B cell (primary cell): ENCODE results near the gene RERE. TPM values are rescaled to one million over a fixed set of nuclear protein-coding genes. Genes with fewer than 3 reads are reported as not detected.

Source experiments
- ATAC-seq: fragments of 200-7000 bp; cut with Tn5 transposase; one replicate; pipeline ENCODE4 v1.10.0; 2021; ENCODE audit warnings: low read depth, mild to moderate bottlenecking, moderate number of reproducible peaks, moderate library complexity
- CTCF ChIA-PET: fragments of 350-600 bp; sonication (Branson Sonifier 250); formaldehyde crosslinking; loops from one replicate; lab custom pipeline; 2021; ENCODE audit warnings: antibody characterized with exemption, inconsistent platforms; lab: Charles Lee
- POLR2A ChIA-PET: fragments of 350-600 bp; sonication (Branson Sonifier 250); formaldehyde crosslinking; loops from one replicate; lab custom pipeline; 2021; ENCODE audit warnings: antibody characterized with exemption; lab: Charles Lee
- DNase-seq: peaks from one replicate; pipeline ENCODE4 v3.0.0; 2013
- H2AFZ ChIP-seq: 2 replicates; pipeline ENCODE4 v1.6.1; 2012; ENCODE audit warnings: mild to moderate bottlenecking, low read depth, low read length; ENCODE audit not compliant: insufficient read depth, poor library complexity, severe bottlenecking
- H3K27ac ChIP-seq, 2 donors: 1 replicate in 1 of 2; 2 replicates in 1 of 2; pipeline ENCODE4 v1.5.1; 2012 to 2013; ENCODE audit warnings: low read length in 2 of 2, mild to moderate bottlenecking in 2 of 2, moderate library complexity in 1 of 2
- H3K27me3 ChIP-seq, 4 experiments: fragments of 200-600 bp in 1 of 4; sonication (generic) in 1 of 4; replicated peaks in 1 of 4; 1 replicate in 2 of 4; 2 replicates in 2 of 4; pipeline versions ENCODE4 v1.6.1 to v1.7.0; 2013 to 2016; ENCODE audit warnings: low read length in 3 of 4, mild to moderate bottlenecking in 2 of 4, mixed read lengths in 1 of 4, moderate library complexity in 1 of 4; ENCODE audit not compliant: insufficient read depth in 4 of 4, control insufficient read depth in 3 of 4; ENCODE audit errors: control extremely low read depth in 1 of 4
- H3K36me3 ChIP-seq, 2 experiments: replicated peaks in 1 of 2; 1 replicate in 1 of 2; 2 replicates in 1 of 2; pipeline versions ENCODE4 v1.6.1 to v1.7.1; 2013; ENCODE audit warnings: low read length in 1 of 2; ENCODE audit not compliant: insufficient read depth in 2 of 2, control insufficient read depth in 1 of 2; ENCODE audit errors: control extremely low read depth in 1 of 2, extremely low read depth in 1 of 2
- H3K4me1 ChIP-seq, 2 donors: fragments of 200-600 bp in 1 of 2; sonication (generic) in 1 of 2; 1 replicate in 1 of 2; 2 replicates in 1 of 2; pipeline versions ENCODE4 v1.5.1 to v1.6.1; 2013 to 2017; ENCODE audit warnings: low read length in 2 of 2; ENCODE audit not compliant: control insufficient read depth in 2 of 2, insufficient read depth in 2 of 2
- H3K4me2 ChIP-seq: replicated peaks from 2 replicates; pipeline ENCODE3; 2012; ENCODE audit warnings: mild to moderate bottlenecking, low read depth, low read length; ENCODE audit not compliant: poor library complexity, severe bottlenecking
- H3K4me3 ChIP-seq, 5 experiments: fragments of 200-600 bp in 1 of 5; sonication (generic) in 1 of 5; 1 replicate in 3 of 5; 2 replicates in 2 of 5; pipeline versions ENCODE4 v1.5.1 to v1.7.0; 2011 to 2016; ENCODE audit warnings: low read length in 4 of 5, mild to moderate bottlenecking in 4 of 5, low read depth in 2 of 5, control low read depth in 1 of 5, moderate library complexity in 1 of 5; ENCODE audit not compliant: insufficient read depth in 1 of 5; ENCODE audit errors: control extremely low read depth in 1 of 5, extremely low read depth in 1 of 5
- H3K79me2 ChIP-seq: fragments of 200-600 bp; sonication (generic); one replicate; pipeline ENCODE4 v1.6.0; 2016; ENCODE audit warnings: low read length; ENCODE audit not compliant: control insufficient read depth, insufficient read depth
- H3K9ac ChIP-seq: fragments of 200-600 bp; sonication (generic); 2 replicates; pipeline ENCODE4 v1.6.1; 2017; ENCODE audit warnings: mild to moderate bottlenecking, low read length, moderate library complexity
- H3K9me3 ChIP-seq, 3 donors: one replicate each; pipeline versions ENCODE4 v1.6.1 to v1.7.1; 2013; ENCODE audit warnings: low read length in 2 of 3; ENCODE audit not compliant: control insufficient read depth in 2 of 3, insufficient read depth in 1 of 3; ENCODE audit errors: control extremely low read depth in 1 of 3
- H4K20me1 ChIP-seq: 2 replicates; pipeline ENCODE4 v1.6.0; 2012; ENCODE audit warnings: mild to moderate bottlenecking, low read length; ENCODE audit not compliant: insufficient read depth, control insufficient read depth, poor library complexity, severe bottlenecking
- H3K27ac Mint-ChIP-seq: one replicate; pipeline ENCODE4 v1.8.0; 2021; ENCODE audit warnings: mixed read lengths
- H3K27me3 Mint-ChIP-seq: one replicate; pipeline ENCODE4 v1.8.0; 2021; ENCODE audit warnings: mixed read lengths
- H3K4me1 Mint-ChIP-seq: one replicate; pipeline ENCODE4 v1.8.0; 2021; ENCODE audit warnings: mixed read lengths
- H3K4me3 Mint-ChIP-seq: one replicate; pipeline ENCODE4 v1.8.0; 2021; ENCODE audit warnings: mixed read lengths
- H3K9me3 Mint-ChIP-seq: one replicate; pipeline ENCODE4 v1.8.0; 2022; ENCODE audit warnings: mixed read lengths; ENCODE audit not compliant: insufficient read depth
- EZH2 ChIP-seq: IDR thresholded peaks from 2 replicates; pipeline ENCODE4 v1.6.1; 2012; ENCODE audit warnings: borderline replicate concordance, low read depth, mild to moderate bottlenecking, moderate library complexity, low read length; ENCODE audit not compliant: insufficient read depth, poor library complexity, severe bottlenecking
- WGBS: methylation state at CpG from one replicate; pipeline ENCODE4 v1.1.5; 2013; ENCODE audit warnings: missing lambda C conversion rate; ENCODE audit not compliant: insufficient coverage; 5-methylcytosine and 5-hydroxymethylcytosine counted together
- intact Hi-C: fragments of 100-400 bp; cut with micrococcal nuclease; formaldehyde crosslinking; loops from one replicate; pipeline ENCODE4 v1.10.0; 2022
- polyA plus RNA-seq: library from polyadenylated mRNA; depleted of rRNA; stranded (reverse); fragments of >200 nt; gene quantifications from 2 replicates; pipeline ENCODE4 v1.2.3, GENCODE V29; 2012
- total RNA-seq, 2 donors: library from RNA; stranded (reverse); fragments of 120-200 nt in 1 of 2; gene quantifications; 1 replicate in 1 of 2; 2 replicates in 1 of 2; pipeline versions ENCODE4 v1.2.3 to v1.2.4, GENCODE V29; 2013 to 2022
- TF ChIP-seq, protein P1 (sequence below): fragments of 200-600 bp; IDR thresholded peaks from one replicate; pipeline ENCODE4 v1.8.0; 2022; ENCODE audit warnings: antibody characterized with exemption, mild to moderate bottlenecking

Gene RERE
- total and polyA plus RNA-seq, 2 donors (not counting 1 experiment from before 2014, with no cell fraction given), result 27.3 to 132 TPM

DNA sequence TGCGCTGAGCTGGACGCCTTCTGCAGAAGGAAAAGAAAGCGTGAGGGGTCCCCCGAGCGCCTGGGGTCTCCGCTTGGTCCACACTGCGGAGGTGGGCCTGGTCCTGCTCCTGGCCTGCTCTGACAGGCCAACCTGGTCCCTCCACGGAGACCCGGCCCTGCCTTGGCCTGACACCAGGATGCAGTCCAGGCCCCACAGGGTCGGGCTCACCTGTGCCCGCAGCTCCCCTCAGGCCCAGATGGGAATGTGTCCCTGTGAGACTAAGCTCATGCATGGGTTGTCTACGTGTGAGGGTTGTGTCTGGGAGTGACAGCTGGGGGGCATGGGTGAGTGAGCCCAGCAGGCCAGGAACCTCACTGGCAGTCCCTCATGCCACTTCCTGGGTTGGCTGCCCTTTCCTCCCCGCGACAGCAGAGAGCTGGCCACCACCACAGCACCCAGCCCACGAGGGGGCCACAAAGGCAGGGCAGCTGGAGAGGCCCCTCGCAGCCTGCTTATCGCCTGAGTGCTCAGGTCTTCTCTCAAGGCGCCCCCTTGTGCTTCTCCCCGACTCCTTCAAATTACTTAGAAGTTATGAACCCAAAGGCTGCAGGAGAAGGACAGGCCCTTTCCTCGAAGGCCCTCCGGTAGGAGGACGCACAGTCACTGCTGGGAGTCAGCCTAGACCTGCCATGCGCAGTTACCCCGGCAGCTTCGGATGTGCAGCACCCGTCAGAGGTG lies 458.4 kb downstream of the RERE start:
- H3K27ac ChIP-seq, result no peak overlapping the region
- no peaks in the 10 kb centered on the region for H3K9me3 ChIP-seq
- H3K9ac ChIP-seq, result no peak overlapping the region
- no peaks in the 10 kb centered on the region for H3K4me1 ChIP-seq
- WGBS, result 87% methylated on average over 26 of the region's 26 CpGs
- ATAC-seq (no peak), DNase-seq (no peak)
- H3K27me3 Mint-ChIP-seq, result no peaks in the 10 kb centered on the region
- H2AFZ ChIP-seq, result no peak overlapping the region
- no peak overlapping the region for H3K4me2 ChIP-seq
- intact Hi-C loops, result no loop called here
- H3K4me3 ChIP-seq, result no peak overlapping the region
- no peaks in the 10 kb centered on the region for H3K9me3 Mint-ChIP-seq
- no peaks in the 10 kb centered on the region for H3K27me3 ChIP-seq
- ChIA-PET POLR2A (no interaction called here), CTCF (interaction anchor here (0.6 to 2.3 kb wide), 3 partner anchors 9 to 1789 kb away, joined by 3 to 6 read pairs (median 4); no protein-coding TSS in a partner anchor)
- no peak overlapping the region for H3K4me3 Mint-ChIP-seq
- peaks cover 4 to 95% of the 10 kb centered on the region in 2 experiments for H3K36me3 ChIP-seq
- no peaks in the 10 kb centered on the region for H3K4me1 Mint-ChIP-seq
- peaks cover 21% of the 10 kb centered on the region for H3K79me2 ChIP-seq
- H4K20me1 ChIP-seq, result peaks cover 83% of the 10 kb centered on the region
- H3K27ac Mint-ChIP-seq, result no peak overlapping the region
- no peak for TF ChIP-seq EZH2
- TF ChIP-seq, protein P1, sequence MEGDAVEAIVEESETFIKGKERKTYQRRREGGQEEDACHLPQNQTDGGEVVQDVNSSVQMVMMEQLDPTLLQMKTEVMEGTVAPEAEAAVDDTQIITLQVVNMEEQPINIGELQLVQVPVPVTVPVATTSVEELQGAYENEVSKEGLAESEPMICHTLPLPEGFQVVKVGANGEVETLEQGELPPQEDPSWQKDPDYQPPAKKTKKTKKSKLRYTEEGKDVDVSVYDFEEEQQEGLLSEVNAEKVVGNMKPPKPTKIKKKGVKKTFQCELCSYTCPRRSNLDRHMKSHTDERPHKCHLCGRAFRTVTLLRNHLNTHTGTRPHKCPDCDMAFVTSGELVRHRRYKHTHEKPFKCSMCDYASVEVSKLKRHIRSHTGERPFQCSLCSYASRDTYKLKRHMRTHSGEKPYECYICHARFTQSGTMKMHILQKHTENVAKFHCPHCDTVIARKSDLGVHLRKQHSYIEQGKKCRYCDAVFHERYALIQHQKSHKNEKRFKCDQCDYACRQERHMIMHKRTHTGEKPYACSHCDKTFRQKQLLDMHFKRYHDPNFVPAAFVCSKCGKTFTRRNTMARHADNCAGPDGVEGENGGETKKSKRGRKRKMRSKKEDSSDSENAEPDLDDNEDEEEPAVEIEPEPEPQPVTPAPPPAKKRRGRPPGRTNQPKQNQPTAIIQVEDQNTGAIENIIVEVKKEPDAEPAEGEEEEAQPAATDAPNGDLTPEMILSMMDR, result no peak

DNA sequence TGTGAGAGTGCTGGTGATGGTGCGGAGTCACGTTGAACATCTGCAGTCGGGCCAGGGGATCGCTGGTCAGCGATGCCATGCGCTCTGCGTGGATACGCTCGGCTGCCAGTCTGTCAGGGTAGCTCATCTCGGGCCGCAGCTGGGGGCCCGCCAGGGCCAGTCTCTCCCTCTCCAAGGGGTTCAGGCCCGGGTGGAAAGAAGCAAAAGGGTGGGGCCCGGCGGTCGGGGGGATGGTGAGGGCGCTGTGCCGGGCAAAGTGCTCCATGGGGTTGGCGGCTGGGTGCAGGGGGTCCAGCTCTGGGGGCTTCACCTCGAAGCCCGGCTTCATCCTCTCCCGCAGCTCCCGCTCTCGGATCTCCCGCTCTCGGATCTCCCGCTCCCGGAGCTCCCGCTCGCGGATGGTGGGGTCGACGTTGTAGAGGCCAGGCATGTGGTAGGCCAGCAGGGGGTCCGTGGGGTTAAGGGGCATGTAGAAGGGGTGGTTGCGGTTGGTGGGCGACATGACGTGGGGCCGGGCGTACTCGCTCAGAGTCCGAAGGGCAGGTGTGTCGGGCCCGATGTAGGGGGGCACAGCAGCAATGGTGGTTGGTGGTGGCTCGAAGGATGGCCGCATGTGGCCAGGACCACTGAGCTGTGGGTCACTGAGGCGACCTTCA lies 459.1 kb downstream of the RERE start:
- Mint-ChIP-seq H3K27me3 (no peaks in the 10 kb centered on the region), H3K27ac (no peak overlapping the region), H3K4me1 (no peaks in the 10 kb centered on the region), H3K4me3 (no peak overlapping the region), H3K9me3 (no peaks in the 10 kb centered on the region)
- Histone ChIP-seq H3K4me3 (no peak overlapping the region), H2AFZ (no peak overlapping the region), H3K9me3 (no peaks in the 10 kb centered on the region), H3K9ac (no peak overlapping the region), H3K4me1 (no peaks in the 10 kb centered on the region), H3K27me3 (no peaks in the 10 kb centered on the region), H3K27ac (no peak overlapping the region), H4K20me1 (peaks cover 76% of the 10 kb centered on the region), H3K36me3 (peaks cover 4 to 95% of the 10 kb centered on the region in 2 experiments), H3K79me2 (peaks cover 14% of the 10 kb centered on the region), H3K4me2 (no peak overlapping the region)
- DNase-seq, result no peak
- POLR2A ChIA-PET, result no interaction called here
- WGBS, result 96% methylated on average over 46 of the region's 46 CpGs
- intact Hi-C loops, result no loop called here
- CTCF ChIA-PET, result interaction anchor here (0.6 to 2.3 kb wide), 2 partner anchors 343 to 1788 kb away, joined by 3 to 6 read pairs; no protein-coding TSS in a partner anchor
- TF ChIP-seq, protein P1, result no peak
- no peak for TF ChIP-seq EZH2
- no peak for ATAC-seq
